Ovary (tissue), 3 donors: Measurements from ENCODE around the gene RAB8B.

Source experiments
- POLR2A ChIP-seq: fragments of 450-650 bp; IDR thresholded peaks from one replicate; pipeline ENCODE4 v1.6.1; 2017; ENCODE audit warnings: antibody characterized with exemption, mild to moderate bottlenecking, moderate library complexity
- TF ChIP-seq, protein P1 (sequence below), 3 donors: fragments of 450-650 bp in 2 of 3; fragments of 200-600 bp in 1 of 3; IDR thresholded peaks; one replicate each; pipeline versions ENCODE4 v1.5.1 to v1.8.0; 2016 to 2022; ENCODE audit warnings: antibody characterized with exemption in 3 of 3, mild to moderate bottlenecking in 1 of 3
- donor health status: DM: no; HTN: no; CAD: no.

DNA sequence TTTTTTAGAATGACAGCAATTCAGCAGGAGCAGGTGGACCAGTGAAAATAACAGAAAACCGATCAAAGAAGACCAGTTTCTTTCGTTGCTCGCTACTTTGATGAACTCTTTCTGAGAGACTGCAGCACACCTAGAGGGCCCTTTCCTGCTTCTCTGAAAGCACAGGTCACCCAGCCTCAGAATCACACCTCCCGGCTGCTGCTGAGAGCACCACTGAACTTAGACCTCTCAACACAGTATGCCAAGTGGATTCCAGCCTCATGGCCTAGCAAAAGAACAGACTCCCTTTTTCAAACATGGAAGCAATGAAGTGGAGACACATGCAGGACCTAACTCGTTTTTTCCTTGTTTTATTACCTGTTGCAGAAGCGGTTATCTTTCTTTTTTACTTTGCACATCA is 74.1 kb downstream of the RAB8B start:
- no peak for TF ChIP-seq POLR2A
- TF ChIP-seq, protein P1, sequence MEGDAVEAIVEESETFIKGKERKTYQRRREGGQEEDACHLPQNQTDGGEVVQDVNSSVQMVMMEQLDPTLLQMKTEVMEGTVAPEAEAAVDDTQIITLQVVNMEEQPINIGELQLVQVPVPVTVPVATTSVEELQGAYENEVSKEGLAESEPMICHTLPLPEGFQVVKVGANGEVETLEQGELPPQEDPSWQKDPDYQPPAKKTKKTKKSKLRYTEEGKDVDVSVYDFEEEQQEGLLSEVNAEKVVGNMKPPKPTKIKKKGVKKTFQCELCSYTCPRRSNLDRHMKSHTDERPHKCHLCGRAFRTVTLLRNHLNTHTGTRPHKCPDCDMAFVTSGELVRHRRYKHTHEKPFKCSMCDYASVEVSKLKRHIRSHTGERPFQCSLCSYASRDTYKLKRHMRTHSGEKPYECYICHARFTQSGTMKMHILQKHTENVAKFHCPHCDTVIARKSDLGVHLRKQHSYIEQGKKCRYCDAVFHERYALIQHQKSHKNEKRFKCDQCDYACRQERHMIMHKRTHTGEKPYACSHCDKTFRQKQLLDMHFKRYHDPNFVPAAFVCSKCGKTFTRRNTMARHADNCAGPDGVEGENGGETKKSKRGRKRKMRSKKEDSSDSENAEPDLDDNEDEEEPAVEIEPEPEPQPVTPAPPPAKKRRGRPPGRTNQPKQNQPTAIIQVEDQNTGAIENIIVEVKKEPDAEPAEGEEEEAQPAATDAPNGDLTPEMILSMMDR (IDR thresholded peaks at IDR 0.05), result no peak
